Nucleus accumbens (tissue), 56 donors: Measurements from ENCODE around the gene SNX30.

Experiments
- DNase-seq, 56 donors: peaks; one replicate each; lab custom pipeline; 2025; lab: John Stamatoyannopoulos, UW

SNX30 gene

DNA sequence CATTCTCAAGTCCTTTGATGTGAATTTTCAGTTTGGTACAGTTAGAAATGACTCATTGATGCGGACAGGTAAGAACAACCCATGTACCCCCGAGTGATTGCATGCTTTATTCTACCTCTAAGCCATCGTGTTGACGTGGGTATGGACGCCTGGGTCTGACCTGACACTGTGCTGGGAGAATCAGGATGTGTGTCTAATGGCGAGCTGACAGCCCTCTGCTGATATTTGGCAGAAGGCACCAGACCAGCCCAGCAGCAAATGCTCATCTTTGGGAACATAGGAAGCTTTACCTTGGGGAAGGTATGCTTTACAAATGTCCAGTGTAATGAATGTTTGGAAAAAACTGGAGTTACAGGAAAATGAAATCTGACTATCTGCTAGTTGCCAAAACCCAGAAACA is 120.0 kb downstream of the SNX30 start:
- no peak for DNase-seq

DNA sequence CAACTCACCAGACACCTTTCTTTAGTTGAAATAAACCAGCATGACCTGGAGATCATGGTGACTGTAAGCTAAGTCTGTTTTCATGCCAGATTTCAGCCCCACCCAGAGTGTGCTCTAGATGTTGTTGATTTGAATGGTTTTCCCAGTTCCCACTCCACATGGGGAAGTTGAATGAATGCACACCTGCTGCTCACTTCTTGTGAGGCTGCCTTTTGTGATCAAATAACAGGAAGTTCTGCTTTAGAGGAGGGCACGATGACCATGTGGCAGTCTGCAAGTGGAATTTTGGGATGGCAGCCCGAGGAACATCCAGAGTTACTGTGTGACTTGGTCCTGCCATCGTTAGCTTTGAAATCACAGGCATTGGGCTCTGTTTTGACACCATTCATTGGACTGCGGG is 121.5 kb downstream of the SNX30 start:
- DNase-seq, result no peak

DNA sequence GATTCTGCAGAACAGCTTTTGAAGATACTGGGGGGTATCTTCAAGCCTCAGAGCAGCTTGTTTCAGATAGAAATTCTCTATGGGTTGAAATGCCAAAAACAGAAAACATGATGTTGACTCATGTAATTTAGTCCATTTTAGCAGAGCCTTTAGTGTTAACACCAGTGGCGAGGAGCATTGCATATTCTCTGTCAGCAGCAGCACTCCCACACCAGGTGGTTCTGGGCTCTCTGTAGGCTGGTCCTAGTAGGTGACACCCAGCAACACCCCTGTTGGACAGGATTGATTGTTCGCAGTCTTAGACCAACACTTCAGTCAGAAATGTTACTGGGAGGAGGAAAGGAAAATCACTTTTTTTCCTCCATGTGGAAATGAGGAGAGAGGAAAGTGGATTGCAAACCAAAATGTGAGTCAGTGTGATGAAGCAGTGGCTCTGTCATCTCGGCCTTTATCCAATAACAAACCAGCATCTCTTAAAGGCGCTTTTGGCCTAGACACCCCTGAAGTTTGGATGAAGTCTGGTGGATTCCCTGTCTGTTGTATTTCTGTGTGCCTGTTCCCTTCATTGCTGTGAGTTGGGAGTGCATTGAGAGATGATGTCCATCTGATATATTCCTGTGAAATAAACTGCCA is 123.3 kb downstream of the SNX30 start:
- DNase-seq, result no peak

DNA sequence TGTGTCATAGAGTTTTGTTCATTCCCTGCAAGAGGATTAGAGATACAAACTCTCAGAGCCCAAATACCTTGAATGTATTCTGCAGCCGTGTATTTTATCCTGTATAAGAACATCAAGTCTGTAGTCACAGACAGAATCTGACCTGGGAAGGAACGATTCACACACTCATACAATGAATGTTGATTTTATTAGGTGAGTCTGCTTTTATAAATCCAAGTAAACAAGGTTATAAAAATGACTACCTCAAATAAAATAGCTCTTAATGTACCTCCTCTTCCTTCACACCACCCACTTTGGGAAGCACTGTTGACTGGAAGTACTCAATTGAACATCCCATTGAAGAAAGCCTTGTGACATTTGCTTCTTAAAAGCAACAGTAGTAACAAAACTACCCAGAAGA is 128.2 kb downstream of the SNX30 start:
- DNase-seq, result no peak

DNA sequence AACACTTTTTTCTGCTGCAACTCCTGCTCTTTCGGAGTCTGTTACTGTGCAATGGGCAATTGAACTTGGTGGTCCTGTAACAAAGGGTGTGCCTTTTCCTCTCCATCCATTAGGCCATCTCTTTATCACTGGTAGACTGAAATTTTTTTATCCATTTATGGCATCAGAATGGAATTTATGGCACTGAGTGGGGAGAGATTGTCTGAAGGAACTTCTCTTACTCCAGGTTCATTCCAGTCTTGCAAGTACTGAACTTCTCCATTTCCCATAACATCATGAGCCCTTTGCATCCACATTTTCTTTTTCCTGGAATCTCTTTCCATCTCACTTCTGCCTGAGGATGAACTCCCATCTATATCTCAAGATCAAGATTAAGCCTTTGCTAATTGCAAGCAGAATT is 130.1 kb downstream of the SNX30 start:
- no peak for DNase-seq

DNA sequence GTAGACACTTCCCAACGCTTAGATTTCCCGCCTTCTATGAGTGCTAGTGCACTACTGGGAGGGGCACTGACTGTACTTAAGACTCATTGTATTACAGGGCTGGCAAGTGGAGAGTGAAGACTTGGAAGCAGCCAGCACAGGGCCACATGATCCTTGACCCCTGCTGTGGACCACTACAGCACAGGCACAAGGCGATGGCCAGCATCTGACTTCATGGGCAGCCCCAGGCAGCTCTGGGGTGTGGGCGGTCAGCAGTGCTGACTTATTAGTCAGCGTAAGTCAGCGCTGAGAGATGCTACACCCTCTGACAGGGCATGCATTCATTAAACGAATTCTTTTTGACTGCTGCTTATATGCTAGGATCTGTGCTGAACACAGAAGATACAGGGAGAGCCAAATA is 130.8 kb downstream of the SNX30 start:
- peak in 1 of 56 donors; percentile 10 for DNase-seq

DNA sequence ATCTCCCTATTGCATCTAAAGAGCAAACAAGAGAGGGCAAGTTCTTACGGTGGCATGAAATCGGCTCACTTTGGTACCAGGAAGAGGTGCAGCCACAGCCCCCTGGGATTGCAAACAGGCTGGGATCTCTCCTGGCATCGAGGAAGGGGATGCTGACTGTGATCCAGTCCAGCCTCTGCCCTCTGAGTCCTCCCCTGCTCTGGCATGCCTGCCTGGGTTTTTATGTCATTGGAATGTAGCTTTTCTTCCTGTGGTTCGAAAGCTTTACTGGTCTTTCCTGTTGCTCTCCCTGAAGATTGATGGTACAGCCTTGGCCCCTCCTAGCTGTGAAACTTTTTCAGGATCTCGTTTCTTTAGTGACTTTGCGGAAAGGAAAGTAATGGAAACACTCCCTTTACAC is 133.5 kb downstream of the SNX30 start:
- DNase-seq, result no peak

DNA sequence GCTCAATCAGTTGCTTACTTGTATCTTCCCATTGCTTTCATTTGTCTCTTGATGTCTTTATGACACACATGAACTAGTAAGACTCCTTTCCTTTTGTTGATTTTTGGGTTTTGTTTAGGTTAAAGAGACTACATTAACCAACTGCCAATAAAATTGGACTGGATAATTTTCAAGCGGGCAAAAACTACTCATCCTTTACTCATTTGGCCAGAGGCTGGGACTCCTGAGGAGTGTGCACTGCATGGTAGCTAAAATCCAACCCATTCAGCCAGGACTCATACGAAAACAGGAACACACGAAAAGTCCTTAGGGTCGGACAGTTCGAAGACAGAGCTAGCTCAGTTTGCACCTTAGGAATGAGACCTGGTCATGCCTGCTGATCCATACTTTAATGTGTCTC is 134.2 kb downstream of the SNX30 start:
- no peak for DNase-seq

DNA sequence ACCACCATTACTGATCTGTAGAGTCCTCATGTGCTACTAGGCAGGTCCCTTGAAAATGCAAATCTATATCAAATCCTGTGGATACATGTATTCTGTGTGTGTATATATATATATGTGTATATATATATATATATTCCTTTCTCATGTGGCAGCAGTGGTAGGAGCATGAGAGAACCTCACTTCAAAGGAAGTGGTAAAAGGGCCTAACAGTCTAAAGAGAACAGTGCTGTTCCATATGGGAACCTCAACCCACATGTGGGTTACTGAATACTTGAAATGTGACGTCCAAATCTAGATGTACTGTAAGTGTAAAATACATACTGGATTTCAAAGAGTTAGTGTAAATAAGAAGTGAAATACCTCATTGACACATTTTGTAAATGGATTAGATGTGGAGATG is 134.8 kb downstream of the SNX30 start:
- no peak for DNase-seq

DNA sequence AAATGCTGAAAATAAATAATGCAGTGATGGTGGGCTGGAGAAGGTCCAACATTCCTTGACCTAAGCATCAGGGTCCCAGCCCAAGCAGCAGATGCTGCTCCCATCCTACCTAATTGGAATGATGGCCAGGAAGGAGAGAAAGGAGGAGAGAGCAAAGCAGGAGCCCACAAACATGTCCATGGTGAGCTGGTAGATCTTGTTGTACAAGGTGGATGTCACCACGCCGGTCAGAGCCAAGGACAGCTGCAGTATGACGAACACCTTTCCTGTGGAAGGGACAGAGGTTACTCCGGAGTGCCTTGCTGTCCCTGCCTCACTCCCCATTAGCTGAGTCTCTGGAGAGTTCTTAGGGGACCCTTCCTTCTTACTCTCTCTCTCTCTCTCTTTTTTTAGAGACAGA is 135.8 kb downstream of the SNX30 start:
- DNase-seq, result no peak

DNA sequence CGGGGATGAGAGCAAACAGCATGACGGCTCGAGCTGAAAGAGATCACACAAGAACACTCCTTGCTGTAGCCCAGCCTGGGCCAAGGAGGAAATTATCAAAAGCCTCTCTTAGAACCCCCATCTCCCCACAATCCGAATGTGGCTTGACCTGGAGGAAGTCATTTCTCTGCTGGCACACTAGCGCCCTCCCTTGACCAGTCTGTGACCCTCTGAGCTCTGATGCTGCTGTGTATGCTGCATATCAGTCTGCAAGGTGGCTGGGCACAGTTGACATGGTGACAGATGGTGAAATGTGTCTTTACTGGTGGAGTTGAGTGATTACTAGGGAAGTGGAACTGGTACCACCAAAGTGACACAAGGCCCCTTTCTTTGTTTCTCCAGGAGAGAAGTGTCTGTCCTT is 136.8 kb downstream of the SNX30 start:
- peak in 7 of 56 donors; percentile 1 to 20 (median 2) for DNase-seq

DNA sequence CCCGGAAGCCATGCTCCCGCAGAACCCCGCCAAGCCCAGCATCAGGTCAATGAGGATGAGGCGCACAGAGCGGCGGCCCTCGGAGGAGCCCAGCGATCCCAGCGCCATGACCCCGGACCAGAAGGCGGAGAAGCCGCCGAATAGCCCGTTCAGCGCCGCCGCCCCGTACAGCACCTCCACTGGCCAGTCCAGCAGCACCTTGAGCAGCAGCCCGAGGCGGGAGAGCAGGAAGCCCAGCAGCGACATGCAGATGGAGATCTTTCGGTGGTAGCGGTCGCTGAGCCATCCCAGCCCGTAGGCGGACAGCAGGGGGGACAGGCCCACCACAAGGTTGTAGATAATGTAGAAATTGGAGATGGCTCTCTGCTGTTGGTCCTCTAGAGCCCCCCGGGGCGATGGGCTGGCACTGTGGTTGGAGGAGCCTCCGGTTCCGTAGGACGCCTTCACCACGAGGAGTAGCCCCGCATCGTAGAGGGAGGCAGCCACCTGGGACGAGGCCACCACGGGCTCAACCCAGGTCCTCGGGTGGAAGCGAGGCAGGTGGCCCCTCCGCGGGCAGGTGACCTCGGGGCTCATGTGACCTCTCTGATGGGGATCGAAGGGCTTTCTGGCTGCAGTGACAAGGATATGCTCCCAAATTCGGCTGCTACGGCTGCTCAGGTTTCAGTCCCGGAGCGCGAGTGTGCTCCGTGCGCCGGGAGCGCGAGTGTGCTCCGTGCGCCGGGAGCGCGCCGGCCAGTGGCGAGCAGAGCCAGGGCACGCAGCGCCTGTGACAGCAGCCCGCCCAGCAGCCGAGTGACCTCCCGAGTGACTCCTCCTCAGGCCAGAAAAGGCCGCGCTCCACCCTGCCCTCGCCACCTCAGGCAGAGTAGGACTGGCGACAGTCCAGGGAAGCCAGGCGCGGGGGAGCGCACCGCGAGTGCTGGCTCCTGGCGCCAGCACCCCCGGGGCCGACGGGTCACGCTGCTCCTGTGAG is 139.8 kb downstream of the SNX30 start, which contains the start of gene SLC46A2:
SLC46A2 (minus strand) TSS at position 771 of the 976 bp plus-strand sequence; CDS start at position 576, 195 bp downstream.
- DNase-seq, result peak in 8 of 56 donors; percentile 2 to 38 (median 8)

DNA sequence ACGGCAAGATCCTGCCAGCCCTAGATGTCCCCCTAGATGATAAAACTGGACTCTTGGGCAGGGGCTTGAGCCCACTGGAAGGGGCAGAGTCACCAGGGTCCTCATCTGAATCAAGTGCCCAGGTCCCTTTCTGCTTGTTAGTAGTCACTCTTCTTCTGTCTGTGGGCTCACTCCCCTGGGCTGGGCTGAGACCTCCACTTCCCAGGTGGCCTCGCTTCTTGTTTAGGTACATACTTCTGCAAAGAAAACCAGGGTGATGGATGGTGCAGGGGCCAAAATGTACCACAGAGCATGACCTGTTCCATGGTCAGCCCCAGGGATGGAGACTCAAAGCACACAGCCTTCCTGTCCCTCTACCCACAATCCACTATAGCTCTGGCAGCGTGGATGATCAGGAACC is 141.0 kb downstream of the SNX30 start:
- DNase-seq, result no peak

DNA sequence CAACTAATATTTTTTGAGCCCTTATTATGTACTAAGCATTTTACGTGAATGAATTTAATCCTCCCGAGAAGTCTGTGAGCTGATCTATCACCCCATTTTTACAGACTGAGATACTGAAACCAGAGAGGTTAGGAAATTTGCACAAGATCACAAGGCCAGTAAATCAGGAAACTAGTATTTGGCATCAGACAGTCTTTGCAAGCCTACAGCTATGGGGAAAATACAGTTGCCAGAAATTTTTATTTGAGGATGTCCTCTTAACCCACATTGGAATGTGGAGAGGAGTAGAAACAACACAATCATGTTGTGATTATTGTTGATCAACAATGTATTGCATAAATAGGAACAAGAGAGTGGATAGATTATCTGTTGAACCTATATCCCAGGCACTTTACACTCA is 142.4 kb downstream of the SNX30 start:
- DNase-seq, result no peak

DNA sequence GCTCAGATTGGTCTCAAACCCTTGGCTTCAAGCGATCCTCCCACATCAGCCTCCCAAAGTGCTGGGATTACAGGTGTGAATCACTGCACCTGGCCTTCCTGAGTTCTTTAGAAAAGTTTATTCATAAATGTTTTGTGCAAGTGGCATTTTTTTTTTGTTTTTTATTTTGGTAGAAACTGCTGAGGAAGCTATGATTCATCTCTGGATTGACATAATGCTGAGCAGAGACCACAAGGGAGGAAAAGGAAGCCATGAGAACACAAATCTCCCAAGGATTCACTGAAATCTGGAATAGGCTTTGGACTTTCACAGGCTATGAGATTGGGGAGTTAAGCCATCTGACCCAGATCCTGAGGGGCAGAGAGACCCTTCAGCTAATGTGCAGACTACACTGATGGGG is 143.5 kb downstream of the SNX30 start:
- no peak for DNase-seq

DNA sequence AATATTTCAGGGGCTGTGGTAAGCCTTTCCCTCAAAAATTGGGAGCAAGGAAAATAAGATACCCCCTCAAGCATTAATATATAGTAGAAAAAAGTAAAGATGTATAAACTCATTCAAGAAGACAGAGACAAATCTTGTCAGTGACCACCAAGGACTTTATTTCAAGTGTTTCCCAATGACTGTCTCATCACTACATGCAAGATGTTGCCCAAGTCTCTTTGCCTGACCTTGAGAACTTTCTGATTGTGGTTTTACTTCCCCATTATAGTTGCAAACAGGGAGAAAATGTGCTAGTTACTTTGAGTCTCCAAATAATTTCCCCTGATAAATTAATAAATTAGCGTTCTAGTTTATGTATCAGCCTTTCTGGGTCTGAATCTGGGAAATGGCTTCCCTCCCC is 144.1 kb downstream of the SNX30 start:
- DNase-seq, result no peak

DNA sequence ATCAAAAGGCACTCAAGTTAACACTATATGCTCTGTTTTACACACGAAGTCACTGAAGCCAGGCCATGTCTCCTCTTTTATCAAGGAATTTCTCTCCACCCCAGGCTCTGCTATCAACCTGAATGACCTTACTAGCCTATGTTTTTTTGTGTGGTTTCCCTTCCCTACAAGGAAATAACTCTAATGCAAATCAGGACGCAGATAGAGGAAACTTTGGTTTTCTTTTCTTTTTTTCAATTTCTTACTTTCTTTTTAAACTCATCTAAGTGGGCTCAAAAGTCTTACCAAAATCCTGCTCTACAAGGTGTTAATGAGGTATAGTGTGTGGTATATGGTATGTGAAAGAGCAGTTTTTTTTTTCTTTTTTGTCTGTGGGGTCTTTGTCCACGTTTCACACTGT is 145.6 kb downstream of the SNX30 start:
- DNase-seq, result no peak

DNA sequence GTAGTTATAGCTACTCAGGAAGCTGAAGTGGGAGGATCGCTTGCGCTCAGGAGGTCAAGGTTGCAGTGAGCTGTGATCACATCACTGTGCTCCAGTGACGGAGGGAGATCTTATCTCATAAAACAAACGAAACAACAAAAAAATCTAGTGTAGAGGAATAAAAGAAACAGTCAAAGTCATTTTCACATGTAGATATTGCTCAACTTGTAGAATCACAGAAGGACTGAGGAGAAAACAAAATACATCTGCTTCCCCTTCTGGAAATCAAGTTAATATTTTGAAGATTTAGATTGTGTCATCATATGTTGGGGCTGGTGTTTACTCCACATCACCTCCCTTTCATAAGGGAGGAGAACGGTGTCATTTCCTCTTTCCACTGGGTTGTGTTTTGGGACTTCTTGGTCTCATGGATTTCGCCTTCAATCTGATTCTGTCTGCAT is 148.3 kb downstream of the SNX30 start:
- DNase-seq, result no peak

DNA sequence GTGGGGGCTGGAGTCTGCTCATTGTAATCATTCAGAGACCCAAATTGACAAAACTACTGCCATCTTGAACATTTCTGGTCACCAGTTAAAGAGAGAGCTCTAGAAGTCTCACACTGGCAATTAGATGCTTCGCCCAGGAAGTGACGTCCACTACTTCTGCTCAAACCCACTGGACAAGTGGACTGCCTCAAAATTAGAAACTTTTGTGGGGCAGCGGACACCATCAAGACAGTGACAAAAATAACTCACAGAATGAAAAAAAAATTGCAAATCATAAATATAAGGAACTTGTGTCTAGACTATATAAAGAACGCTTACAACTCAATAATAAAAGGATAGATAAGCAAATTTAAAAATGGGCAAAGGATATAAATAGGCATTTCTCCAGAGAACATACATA is 149.9 kb downstream of the SNX30 start:
- no peak for DNase-seq

DNA sequence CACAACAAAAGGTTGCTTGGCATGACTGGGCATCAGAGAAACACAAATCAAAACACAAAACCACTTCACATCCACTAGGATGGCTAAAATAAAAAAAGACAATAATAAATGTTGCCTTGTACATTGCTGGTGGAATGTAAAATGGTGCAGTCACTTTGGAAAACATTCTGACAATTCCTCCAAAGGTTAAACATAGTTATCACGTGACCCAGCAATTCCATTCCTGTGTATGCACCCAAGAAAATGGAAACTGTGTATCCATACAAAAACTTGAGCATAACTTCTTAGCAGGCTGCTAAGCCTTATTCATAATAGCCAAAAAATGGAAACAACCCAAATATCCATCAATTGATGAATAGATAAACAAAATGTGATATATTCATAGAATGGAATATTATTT is 150.3 kb downstream of the SNX30 start:
- no peak for DNase-seq

DNA sequence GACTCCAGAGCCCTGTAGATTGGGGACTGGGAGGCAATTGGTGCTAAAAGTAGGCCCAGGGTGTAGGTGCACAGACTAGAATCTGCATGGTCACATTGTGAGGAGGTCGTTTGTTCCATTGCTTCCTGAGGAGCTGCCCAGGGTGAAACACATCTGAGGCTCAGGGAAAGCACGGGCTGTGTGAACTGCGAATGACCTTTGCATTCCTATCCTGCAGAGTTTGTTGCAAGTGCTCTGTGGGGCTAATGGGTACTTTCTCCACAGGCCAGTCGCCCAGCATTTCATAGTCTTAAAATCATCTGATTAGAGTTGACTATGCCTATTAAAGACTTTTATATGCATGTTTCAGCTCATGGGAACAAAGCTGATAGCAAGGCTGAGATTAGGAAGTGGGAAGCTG is 154.5 kb downstream of the SNX30 start:
- no peak for DNase-seq

DNA sequence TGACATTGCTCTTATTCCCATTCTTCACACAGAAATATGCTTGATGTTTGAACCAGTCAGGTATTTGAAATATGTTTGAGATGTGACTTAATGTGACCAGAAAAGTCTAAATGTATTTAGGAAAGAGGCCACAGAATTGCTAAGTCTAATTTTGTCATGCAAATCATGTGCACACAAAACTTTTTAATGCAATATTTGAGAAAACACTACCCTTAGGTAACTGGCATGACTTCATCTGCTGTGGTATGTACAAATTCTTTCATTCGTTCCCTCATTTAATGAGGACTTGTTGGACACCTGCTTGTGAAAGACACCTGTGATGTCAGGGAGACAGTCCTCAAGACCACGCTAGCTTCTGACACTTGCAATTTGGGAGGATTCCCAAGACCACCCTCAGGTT is 161.2 kb downstream of the SNX30 start:
- DNase-seq, result no peak
